Measurements from ENCODE around the gene PIGU.

GRCh38 chr20:34717230-34718095 lies 40.6 kb upstream of the PIGU start:
- TF ChIP-seq CTCF (IDR thresholded peaks at IDR 0.05) (no peak), POLR2A (IDR thresholded peaks at IDR 0.05) (no peak)

Measured in heart left ventricle (tissue), 13 donors.